Measurements from ENCODE around the gene SIGLEC14. TPM values are rescaled to one million over a fixed set of nuclear protein-coding genes. Genes with fewer than 3 reads are reported as not detected.
A peak's percentile ranks its signal among the peaks of the same experiment; 100 is the strongest.
"Not testable (repeated sequence)": the region's sequence is repeated elsewhere in the genome, so short reads cannot be mapped to it uniquely, and the experiment has no call there.

SIGLEC14 gene
- total RNA-seq, 1 donor from 2014 or later = not detected

DNA sequence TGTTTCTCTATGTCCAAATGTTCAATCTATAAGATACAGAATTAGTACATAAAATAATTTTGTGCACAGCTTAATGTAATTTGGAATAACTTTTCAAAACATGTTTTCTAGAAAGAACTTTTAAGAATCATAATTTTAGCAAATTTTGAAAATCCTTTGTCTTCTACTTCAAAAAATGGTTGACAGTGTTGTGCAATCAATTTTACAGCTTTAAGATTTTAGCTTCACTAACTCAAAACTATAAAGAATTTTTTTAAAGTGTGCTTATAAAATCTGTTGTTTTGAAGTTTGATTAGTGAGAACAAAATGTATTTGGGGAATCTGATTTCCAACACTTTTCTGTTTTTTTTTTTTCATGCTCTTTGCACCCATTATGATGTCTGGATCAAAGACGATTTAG is 33.8 kb upstream of the SIGLEC14 start:
- Histone ChIP-seq H3K4me3 (no peak overlapping the region), H3K36me3 (no peaks in the 10 kb centered on the region), H3K9me3 (ENCODE audit: low read depth) (no peaks in the 10 kb centered on the region), H3K4me1 (no peaks in the 10 kb centered on the region), H3K79me2 (ENCODE audit: low read depth) (no peaks in the 10 kb centered on the region), H2AFZ (replicated peaks) (no peak overlapping the region), H4K20me1 (ENCODE audit: low read depth) (no peaks in the 10 kb centered on the region), H3F3A (ENCODE audit: low read depth) (no peaks in the 10 kb centered on the region), H3K9ac (no peak overlapping the region), H3K4me2 (no peak overlapping the region), H3K27ac (no peak overlapping the region), H3K27me3 (no peaks in the 10 kb centered on the region)
- Mint-ChIP-seq H3K9me3 (no peaks in the 10 kb centered on the region), H3K4me1 (peaks cover 3% of the 10 kb centered on the region), H3K27me3 (ENCODE audit: insufficient read depth, low read depth) (peaks cover 11% of the 10 kb centered on the region), H3K4me3 (no peak overlapping the region), H3K36me3 (peaks cover 2% of the 10 kb centered on the region), H3K27ac (no peak overlapping the region)
- TF ChIP-seq EZH2phosphoT487 (IDR thresholded peaks at IDR 0.05) = no peak
- no peak for TF ChIP-seq EZH2 (IDR thresholded peaks at IDR 0.05)
- TF ChIP-seq, protein P1, sequence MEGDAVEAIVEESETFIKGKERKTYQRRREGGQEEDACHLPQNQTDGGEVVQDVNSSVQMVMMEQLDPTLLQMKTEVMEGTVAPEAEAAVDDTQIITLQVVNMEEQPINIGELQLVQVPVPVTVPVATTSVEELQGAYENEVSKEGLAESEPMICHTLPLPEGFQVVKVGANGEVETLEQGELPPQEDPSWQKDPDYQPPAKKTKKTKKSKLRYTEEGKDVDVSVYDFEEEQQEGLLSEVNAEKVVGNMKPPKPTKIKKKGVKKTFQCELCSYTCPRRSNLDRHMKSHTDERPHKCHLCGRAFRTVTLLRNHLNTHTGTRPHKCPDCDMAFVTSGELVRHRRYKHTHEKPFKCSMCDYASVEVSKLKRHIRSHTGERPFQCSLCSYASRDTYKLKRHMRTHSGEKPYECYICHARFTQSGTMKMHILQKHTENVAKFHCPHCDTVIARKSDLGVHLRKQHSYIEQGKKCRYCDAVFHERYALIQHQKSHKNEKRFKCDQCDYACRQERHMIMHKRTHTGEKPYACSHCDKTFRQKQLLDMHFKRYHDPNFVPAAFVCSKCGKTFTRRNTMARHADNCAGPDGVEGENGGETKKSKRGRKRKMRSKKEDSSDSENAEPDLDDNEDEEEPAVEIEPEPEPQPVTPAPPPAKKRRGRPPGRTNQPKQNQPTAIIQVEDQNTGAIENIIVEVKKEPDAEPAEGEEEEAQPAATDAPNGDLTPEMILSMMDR (IDR thresholded peaks at IDR 0.05) = no peak
- DNase-seq (ENCODE audit: low spot score) = no peak

DNA sequence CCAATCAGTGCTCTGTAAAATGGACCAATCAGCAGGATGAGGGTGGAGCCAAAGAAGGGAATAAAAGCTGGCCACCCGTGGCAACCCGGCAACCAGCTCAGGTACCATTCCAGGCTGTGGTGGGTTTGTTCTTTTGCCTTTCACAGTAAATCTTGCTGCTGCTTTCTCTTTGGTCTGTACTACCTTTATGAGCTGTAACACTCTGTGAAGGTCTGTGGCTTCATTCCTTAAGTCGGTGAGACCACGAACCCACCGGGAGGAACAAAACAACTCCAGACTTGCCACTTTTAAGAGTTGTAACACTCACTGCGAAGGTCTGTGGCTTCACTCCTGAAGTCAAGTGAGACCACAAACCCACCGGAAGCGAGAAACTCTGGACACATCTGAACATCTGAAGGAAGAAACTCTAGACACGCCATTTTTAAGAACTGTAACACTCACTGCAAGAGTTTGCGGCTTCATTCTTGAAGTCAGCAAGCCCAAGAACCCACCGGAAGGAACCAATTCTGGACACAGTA is 30.0 kb upstream of the SIGLEC14 start:
- no peak overlapping the region for H3K4me2 ChIP-seq
- H3K27ac ChIP-seq = no peak overlapping the region
- TF ChIP-seq EZH2phosphoT487 (IDR thresholded peaks at IDR 0.05) (no peak), EZH2 (IDR thresholded peaks at IDR 0.05) (no peak)
- TF ChIP-seq, protein P1 (IDR thresholded peaks at IDR 0.05) = no peak
- H3K4me3 ChIP-seq = no peak overlapping the region
- no peak for DNase-seq (ENCODE audit: low spot score)
- peaks cover 7% of the 10 kb centered on the region for H3K27me3 Mint-ChIP-seq (ENCODE audit: insufficient read depth, low read depth)
- no peak overlapping the region for H3K4me3 Mint-ChIP-seq
- no peaks in the 10 kb centered on the region for H3K27me3 ChIP-seq
- no peak overlapping the region for H2AFZ ChIP-seq (replicated peaks)
- H3K9me3 ChIP-seq (ENCODE audit: low read depth) = no peaks in the 10 kb centered on the region
- no peaks in the 10 kb centered on the region for H3K36me3 Mint-ChIP-seq
- no peak overlapping the region for H3K9ac ChIP-seq
- no peaks in the 10 kb centered on the region for H4K20me1 ChIP-seq (ENCODE audit: low read depth)
- H3F3A ChIP-seq (ENCODE audit: low read depth) = no peaks in the 10 kb centered on the region
- no peak overlapping the region for H3K27ac Mint-ChIP-seq
- H3K4me1 ChIP-seq = no peaks in the 10 kb centered on the region
- peaks cover 2% of the 10 kb centered on the region for H3K9me3 Mint-ChIP-seq
- no peaks in the 10 kb centered on the region for H3K79me2 ChIP-seq (ENCODE audit: low read depth)
- peaks cover 3% of the 10 kb centered on the region for H3K4me1 Mint-ChIP-seq
- no peaks in the 10 kb centered on the region for H3K36me3 ChIP-seq

DNA sequence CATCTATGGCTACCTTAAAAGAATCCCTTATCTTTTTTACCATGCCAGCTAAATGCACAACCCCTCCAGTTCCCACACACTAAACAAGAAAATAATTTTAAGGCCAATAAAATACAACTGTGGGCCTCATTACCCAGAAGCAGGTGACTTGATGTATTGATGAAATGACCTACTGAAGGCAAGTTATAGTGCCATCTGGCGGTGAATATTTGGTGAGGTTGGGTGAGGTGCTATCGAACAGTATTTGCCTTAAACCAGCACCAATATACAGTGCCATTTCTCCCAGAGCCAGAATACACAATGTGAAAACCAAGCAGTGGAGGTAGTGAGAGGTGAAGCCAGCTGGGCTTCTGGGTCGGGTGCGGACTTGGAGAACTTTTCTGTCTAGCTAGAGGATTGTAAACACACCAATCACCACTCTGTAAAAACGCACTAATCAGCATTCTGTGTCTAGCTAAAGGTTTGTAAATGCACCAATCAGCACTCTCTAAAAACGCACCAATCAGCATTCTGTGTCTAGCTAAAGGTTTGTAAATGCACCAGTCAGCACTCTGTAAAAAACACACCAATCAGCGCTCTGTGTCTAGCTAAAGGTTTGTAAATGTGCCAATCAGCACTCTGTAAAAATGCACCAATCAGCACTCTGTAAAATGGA is 29.4 kb upstream of the SIGLEC14 start:
- not testable (repeated sequence) for H3K27ac ChIP-seq; H3K9ac ChIP-seq; H3K36me3 Mint-ChIP-seq; H3K36me3 ChIP-seq; H4K20me1 ChIP-seq (ENCODE audit: low read depth); H3F3A ChIP-seq (ENCODE audit: low read depth); H2AFZ ChIP-seq (replicated peaks); H3K4me3 Mint-ChIP-seq; H3K27ac Mint-ChIP-seq; H3K27me3 ChIP-seq; H3K4me1 ChIP-seq; H3K79me2 ChIP-seq (ENCODE audit: low read depth); H3K4me2 ChIP-seq; H3K4me1 Mint-ChIP-seq; H3K27me3 Mint-ChIP-seq (ENCODE audit: insufficient read depth, low read depth); H3K4me3 ChIP-seq; H3K9me3 ChIP-seq (ENCODE audit: low read depth); H3K9me3 Mint-ChIP-seq
- DNase-seq (ENCODE audit: low spot score) = peak; percentile 18
- TF ChIP-seq, protein P1 (IDR thresholded peaks at IDR 0.05) = peak; percentile 54
